Measurements from ENCODE around the gene UBA7. TPM values are rescaled to one million over a fixed set of nuclear protein-coding genes. Genes with fewer than 3 reads are reported as not detected.

UBA7 gene
- total RNA-seq, 2 donors from 2014 or later = 74.1 to 119 TPM

DNA sequence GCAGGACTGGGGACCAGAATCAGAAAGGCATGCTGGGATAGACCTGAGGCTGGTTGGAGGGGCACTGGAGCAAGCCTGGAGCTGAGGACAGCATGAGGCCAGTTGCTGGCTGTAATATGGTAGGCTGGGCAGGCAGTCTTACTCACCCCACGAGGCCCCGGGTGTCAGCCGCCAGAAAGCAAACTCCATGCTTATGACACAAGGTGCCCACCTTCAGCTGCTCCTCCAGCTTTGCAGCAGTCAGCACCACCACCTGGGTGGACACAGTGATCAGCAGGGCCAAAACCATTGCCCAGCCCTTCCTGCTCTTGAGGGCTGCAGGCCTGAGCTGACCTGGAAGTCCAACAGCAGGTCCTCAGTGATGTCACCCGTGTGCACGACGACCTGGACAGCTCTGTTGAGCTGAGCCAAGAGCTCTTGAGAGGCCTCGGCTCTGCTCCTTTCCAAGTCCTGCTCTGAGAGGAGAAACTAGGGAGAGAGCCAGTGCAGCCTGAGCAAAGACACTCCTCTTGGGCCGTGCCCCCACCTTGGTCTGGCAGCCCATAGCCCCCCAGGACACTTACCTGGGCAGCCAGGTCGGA, 747 bp downstream of the UBA7 start:
- DNase-seq (ENCODE audit: low spot score) (no peak), ATAC-seq (ENCODE audit: insufficient number of reproducible peaks, low FRiP score, low read depth) (no peak)
- H3K27me3 ChIP-seq (replicated peaks; ENCODE audit: insufficient read depth) = no peaks in the 10 kb centered on the region
- TF ChIP-seq, protein P1, sequence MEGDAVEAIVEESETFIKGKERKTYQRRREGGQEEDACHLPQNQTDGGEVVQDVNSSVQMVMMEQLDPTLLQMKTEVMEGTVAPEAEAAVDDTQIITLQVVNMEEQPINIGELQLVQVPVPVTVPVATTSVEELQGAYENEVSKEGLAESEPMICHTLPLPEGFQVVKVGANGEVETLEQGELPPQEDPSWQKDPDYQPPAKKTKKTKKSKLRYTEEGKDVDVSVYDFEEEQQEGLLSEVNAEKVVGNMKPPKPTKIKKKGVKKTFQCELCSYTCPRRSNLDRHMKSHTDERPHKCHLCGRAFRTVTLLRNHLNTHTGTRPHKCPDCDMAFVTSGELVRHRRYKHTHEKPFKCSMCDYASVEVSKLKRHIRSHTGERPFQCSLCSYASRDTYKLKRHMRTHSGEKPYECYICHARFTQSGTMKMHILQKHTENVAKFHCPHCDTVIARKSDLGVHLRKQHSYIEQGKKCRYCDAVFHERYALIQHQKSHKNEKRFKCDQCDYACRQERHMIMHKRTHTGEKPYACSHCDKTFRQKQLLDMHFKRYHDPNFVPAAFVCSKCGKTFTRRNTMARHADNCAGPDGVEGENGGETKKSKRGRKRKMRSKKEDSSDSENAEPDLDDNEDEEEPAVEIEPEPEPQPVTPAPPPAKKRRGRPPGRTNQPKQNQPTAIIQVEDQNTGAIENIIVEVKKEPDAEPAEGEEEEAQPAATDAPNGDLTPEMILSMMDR (IDR thresholded peaks at IDR 0.05) = no peak
- no peaks in the 10 kb centered on the region for H3K9me3 ChIP-seq
- peak overlapping the region; percentile 75 for H3K4me3 ChIP-seq
- peaks cover 11 to 30% of the 10 kb centered on the region in 2 donors for H3K4me1 ChIP-seq (ENCODE audit: control insufficient read depth in 1 of 2, low read depth in 2 of 2)
- H3K27ac ChIP-seq = peak overlapping the region; percentile 73
- H3K36me3 ChIP-seq = peaks cover 13% of the 10 kb centered on the region

DNA sequence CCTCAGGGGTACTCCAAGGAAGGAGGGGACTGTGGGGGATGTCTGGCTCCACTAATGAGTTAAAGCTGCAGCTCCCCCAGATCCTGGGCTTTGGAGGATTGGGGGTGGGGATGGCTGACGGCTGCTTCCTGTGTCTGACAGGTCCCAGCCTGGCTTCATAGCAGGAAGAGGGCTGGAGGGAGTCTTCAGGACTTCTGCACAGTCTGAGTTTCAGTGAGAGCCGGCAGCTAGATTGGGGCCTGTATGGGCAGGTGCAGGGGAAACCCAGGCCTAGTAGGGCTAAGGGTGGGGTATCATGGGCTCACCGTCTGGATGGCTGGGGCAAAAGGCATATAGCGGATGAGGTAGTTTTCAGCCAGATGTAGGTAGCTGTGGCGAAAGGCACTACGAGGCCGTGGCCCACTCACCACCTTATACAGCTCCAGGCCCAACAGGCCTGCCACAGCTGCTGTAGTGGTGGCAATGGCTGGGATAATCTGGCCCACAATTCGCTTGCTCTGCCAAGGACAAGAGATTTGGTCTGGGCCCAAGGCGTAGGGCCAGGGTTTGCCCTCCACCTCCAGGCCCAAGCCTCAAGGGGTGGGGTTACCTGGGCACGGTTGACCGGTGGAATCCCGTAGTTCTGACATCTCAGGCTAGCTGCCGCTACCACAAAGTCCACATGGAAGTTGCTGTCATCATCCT, 6.2 kb downstream of the UBA7 start:
- DNase-seq (ENCODE audit: low spot score) (no peak), ATAC-seq (ENCODE audit: insufficient number of reproducible peaks, low FRiP score, low read depth) (no peak)
- H3K9me3 ChIP-seq = no peaks in the 10 kb centered on the region
- H3K27ac ChIP-seq = peak overlapping the region in 1 of 2 donors; percentile 2
- peaks cover 28 to 57% of the 10 kb centered on the region in 2 donors for H3K4me1 ChIP-seq (ENCODE audit: control insufficient read depth in 1 of 2, low read depth in 2 of 2)
- H3K4me3 ChIP-seq = no peak overlapping the region
- TF ChIP-seq, protein P1 (IDR thresholded peaks at IDR 0.05) = no peak
- peaks cover 13% of the 10 kb centered on the region for H3K36me3 ChIP-seq
- H3K27me3 ChIP-seq (replicated peaks; ENCODE audit: insufficient read depth) = no peaks in the 10 kb centered on the region

DNA sequence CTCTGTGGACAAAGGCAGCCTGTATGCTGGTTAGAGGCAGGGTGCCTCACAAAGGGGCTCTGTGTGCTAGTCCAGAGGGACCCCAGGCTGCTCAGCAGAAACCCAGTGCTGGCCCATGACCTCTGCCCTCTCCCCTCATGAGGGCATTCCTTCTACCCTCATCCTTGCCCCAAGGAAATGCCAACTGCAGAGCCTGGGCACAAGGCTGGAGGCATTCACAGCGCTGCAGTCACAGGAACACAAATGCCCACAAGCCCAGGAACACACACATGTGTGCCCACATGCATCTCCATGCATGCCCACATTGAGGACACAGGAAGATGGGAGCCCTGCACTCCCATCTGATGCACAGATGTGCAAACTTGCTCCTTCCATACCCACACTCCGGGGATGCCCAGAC, 6.9 kb downstream of the UBA7 start:
- peak overlapping the region; percentile 97 to 98 for H3K27ac ChIP-seq
- H3K4me1 ChIP-seq (ENCODE audit: control insufficient read depth in 1 of 2, low read depth in 2 of 2) = peaks cover 25 to 50% of the 10 kb centered on the region in 2 donors
- TF ChIP-seq, protein P1 (IDR thresholded peaks at IDR 0.05) = no peak
- H3K9me3 ChIP-seq = no peaks in the 10 kb centered on the region
- no peak for DNase-seq (ENCODE audit: low spot score)
- H3K36me3 ChIP-seq = peaks cover 13% of the 10 kb centered on the region
- no peak for ATAC-seq (ENCODE audit: insufficient number of reproducible peaks, low FRiP score, low read depth)
- H3K4me3 ChIP-seq = no peak overlapping the region
- H3K27me3 ChIP-seq (replicated peaks; ENCODE audit: insufficient read depth) = no peaks in the 10 kb centered on the region

DNA sequence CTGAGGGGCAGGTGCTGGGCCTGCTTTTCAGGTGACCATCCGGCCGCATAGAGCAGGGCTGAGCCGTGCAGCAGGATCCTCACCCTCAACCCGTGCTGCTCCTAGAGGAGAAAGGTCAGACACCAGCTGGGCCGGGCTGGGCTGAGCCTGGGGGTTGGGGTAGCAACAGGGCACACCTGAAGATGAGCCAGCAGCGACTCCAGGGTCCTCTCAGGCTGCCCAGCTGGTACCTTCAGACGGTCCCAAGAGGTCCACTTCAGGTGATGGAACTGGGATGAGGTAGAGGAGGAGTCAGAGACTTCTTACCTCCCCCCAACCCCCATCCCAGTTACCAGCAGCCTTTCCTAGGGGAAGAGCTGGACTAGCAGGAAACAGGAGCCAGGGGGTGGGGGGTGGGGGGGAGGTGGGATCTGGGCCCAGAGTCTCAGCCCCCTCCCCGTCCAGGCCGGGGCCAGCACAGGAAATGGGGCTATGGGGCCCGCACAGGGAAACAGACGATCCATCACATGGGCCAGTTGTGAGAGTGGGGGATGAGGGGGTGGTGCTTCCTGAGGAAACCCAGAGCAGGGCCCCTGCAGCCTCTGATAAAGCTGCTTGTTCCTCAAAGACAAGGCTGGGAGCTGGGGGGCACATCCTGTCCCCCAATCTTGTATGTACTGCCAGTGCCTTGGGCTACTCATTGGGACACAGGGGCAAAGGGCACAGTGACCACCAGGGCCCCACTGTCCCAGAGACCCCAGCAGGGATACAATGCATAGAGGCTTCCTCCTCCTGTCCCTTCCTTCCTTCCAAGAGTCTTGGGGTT, 7.7 kb downstream of the UBA7 start:
- Histone ChIP-seq H3K27ac (peak overlapping the region; percentile 97 to 98), H3K27me3 (replicated peaks; ENCODE audit: insufficient read depth) (no peaks in the 10 kb centered on the region), H3K4me3 (peak overlapping the region; percentile 52), H3K9me3 (no peaks in the 10 kb centered on the region), H3K36me3 (peaks cover 8% of the 10 kb centered on the region), H3K4me1 (ENCODE audit: control insufficient read depth in 1 of 2, low read depth in 2 of 2) (peaks cover 25 to 45% of the 10 kb centered on the region in 2 donors)
- DNase-seq (ENCODE audit: low spot score) (no peak), ATAC-seq (ENCODE audit: insufficient number of reproducible peaks, low FRiP score, low read depth) (no peak)
- TF ChIP-seq, protein P1 (IDR thresholded peaks at IDR 0.05) = no peak

DNA sequence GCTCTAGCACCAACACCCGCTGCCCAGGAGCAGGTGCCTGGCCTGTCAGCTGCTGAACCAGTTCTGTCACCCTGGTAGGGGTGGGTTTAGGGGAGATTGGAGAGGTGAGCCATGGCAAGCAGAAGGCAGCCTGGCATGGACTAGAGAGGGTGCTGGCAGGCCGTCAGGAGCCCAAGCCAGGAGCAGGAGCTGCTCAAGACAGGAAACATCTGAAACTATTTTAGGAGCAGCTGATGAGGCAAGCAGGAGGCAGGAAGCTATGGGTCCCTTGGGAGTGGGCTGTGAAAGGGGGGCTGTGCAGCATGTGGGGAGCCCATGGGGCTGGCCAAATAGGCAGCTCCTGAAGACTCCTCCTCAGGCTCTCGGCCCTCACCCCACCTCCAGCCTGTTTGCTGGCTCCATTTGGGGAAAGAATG, 8.4 kb downstream of the UBA7 start:
- TF ChIP-seq, protein P1 (IDR thresholded peaks at IDR 0.05) = no peak

More for the DNA sequence above, 8.4 kb downstream of the UBA7 start:
- Histone ChIP-seq H3K4me3 (peak overlapping the region; percentile 97), H3K4me1 (ENCODE audit: control insufficient read depth in 1 of 2, low read depth in 2 of 2) (peaks cover 25 to 45% of the 10 kb centered on the region in 2 donors), H3K9me3 (no peaks in the 10 kb centered on the region), H3K36me3 (peaks cover 8% of the 10 kb centered on the region), H3K27me3 (replicated peaks; ENCODE audit: insufficient read depth) (no peaks in the 10 kb centered on the region), H3K27ac (peak overlapping the region; percentile 97 to 98)
- ATAC-seq (ENCODE audit: insufficient number of reproducible peaks, low FRiP score, low read depth) = peak; percentile 79
- DNase-seq (ENCODE audit: low spot score) = peak; percentile 74
